GM19438 (cell line): ENCODE data around the gene URGCP.
"Not testable (repeated sequence)": the region's sequence is repeated elsewhere in the genome, so short reads cannot be mapped to it uniquely, and the experiment has no call there.

Source experiments
- ATAC-seq: cut with Tn5 transposase; IDR thresholded peaks from one replicate; pipeline ENCODE4 v1.9.1; 2021; ENCODE audit warnings: low read depth; ENCODE audit not compliant: unreplicated experiment

Gene URGCP

DNA sequence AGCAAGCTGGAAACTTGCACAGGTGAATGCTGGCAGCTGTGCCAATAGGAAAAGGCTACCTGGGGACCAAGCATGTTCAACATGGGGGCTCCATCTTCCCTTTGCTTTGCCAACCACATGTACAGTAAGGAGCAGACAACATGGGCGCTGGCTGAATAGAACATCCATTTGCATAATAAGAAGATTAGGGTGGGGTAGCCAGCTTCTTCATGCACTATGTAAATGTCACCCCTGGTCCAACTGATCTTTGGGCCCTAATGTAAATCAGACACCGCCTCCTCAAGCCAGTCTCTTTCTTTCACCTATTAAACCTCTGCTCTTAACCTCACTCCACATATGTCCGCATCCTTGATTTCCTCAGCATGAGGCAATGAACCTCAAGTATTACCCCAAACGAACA is 63.1 kb downstream of the URGCP start:
- no peak for ATAC-seq

GRCh38 chr7:43838201-43838658 is 68.2 kb downstream of the URGCP start:
- no peak for ATAC-seq

DNA sequence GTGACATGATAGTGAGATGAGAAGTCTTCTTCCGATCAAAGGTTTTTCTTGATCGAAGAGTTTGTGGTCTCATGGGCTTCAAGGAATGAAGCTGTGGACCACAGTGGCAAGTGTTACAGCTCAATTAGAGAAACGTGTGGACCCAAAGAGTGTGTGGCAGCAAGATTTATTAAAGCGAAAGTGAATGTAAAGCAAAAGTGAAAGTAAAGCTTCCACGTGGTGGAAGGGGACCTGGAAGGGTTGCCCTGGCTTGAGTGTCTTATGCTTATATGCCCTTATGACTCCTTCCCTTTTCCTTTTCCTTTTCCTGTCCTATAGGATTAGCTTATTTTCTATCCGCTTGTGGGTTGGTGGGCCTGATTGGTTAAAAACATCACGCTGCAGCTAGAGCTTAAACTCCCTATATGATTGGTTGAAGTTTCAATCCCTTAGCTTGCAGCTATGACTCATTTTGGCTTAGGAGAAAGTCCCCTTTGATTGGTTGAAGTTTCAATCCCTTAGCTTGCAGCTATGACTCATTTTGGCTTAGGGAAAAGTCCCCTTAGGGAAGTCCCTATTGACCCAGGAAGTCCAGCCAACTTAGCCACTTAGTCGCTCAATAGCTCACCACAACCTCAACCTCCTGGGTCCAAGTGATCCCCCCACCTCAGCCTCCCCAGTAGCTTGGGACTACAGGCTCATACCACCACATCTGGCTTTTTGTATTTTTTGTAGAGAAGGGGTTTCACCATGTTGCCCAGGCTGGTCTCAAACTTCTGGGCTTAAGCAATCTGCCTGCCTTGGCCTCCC is 71.7 kb downstream of the URGCP start:
- peak; percentile 57 for ATAC-seq

GRCh38 chr7:43830917-43831316 is 75.5 kb downstream of the URGCP start:
- ATAC-seq, result not testable (repeated sequence)
